ENCODE results near the gene COQ10A. TPM values are rescaled to one million over a fixed set of nuclear protein-coding genes. Genes with fewer than 3 reads are reported as not detected.
"Not testable (repeated sequence)": the region's sequence is repeated elsewhere in the genome, so short reads cannot be mapped to it uniquely, and the experiment has no call there.

The COQ10A gene
- total RNA-seq, 1 experiment from 2014 or later: 24.4 TPM

- TF ChIP-seq MXD4 (CRISPR knock-in tag; IDR thresholded peaks at IDR 0.05; ENCODE audit: borderline replicate concordance): no peak
Observed at GRCh38 chr12:56260921-56261320, 5.8 kb upstream of the COQ10A start (continued).

GRCh38 chr12:56261503-56262232 is 5.1 kb upstream of the COQ10A start:
- H3K36me3 Mint-ChIP-seq: no peaks in the 10 kb centered on the region
- 0 out of 2 replicates have a peak overlapping the region, but pooled peaks have one; percentile 5 for H3K27ac Mint-ChIP-seq
- peaks cover 18% of the 10 kb centered on the region for H3K4me1 Mint-ChIP-seq
- H3K4me3 Mint-ChIP-seq: no peak overlapping the region
- CTCF ChIA-PET: interaction anchor here (1.1 to 1.9 kb wide), 2 partner anchors 31 to 72 kb away, joined by 3 to 5 read pairs; partner anchors contain the start of gene SMARCC2
- no peaks in the 10 kb centered on the region for H3K9me3 Mint-ChIP-seq
- POLR2A ChIA-PET: no interaction called here
- 0 out of 2 replicates have a peak, but pooled peaks cover 4% of the 10 kb centered on the region for H3K27me3 Mint-ChIP-seq (ENCODE audit: low read depth)
- no peak for ATAC-seq
- no peak for DNase-seq (ENCODE audit: low spot score)
- no peak for TF ChIP-seq GRHL2 (CRISPR knock-in tag; IDR thresholded peaks at IDR 0.05; ENCODE audit: insufficient replicate concordance, severe bottlenecking)
- no peak for TF ChIP-seq CREM (CRISPR knock-in tag; IDR thresholded peaks at IDR 0.05)
- TF ChIP-seq FOXP1 (CRISPR knock-in tag; IDR thresholded peaks at IDR 0.05; ENCODE audit: borderline replicate concordance): no peak
- TF ChIP-seq CDX4 (CRISPR knock-in tag; IDR thresholded peaks at IDR 0.05; ENCODE audit: borderline replicate concordance): no peak
- no peak for TF ChIP-seq ZMAT4 (CRISPR knock-in tag; IDR thresholded peaks at IDR 0.05)
- no peak for TF ChIP-seq ATF3 (CRISPR knock-in tag; conservative IDR thresholded peaks at IDR 0.05)
- TF ChIP-seq NR2C2 (CRISPR knock-in tag; IDR thresholded peaks at IDR 0.05): no peak
- TF ChIP-seq RELA (CRISPR knock-in tag; IDR thresholded peaks at IDR 0.05; ENCODE audit: borderline replicate concordance): no peak
- no peak for TF ChIP-seq SP1 (CRISPR knock-in tag; conservative IDR thresholded peaks at IDR 0.05)
- no peak for TF ChIP-seq ZNF232 (CRISPR knock-in tag; IDR thresholded peaks at IDR 0.05)
- TF ChIP-seq ZNF121 (CRISPR knock-in tag; IDR thresholded peaks at IDR 0.05): no peak
- no peak for TF ChIP-seq IRF2 (CRISPR knock-in tag; IDR thresholded peaks at IDR 0.05; ENCODE audit: borderline replicate concordance, low read depth)
- TF ChIP-seq AR (CRISPR knock-in tag; IDR thresholded peaks at IDR 0.05): no peak
- no peak for TF ChIP-seq NR3C1 (CRISPR knock-in tag; conservative IDR thresholded peaks at IDR 0.05; ENCODE audit: low read depth)
- no peak for TF ChIP-seq GTF2I (CRISPR knock-in tag; conservative IDR thresholded peaks at IDR 0.05)
- no peak for TF ChIP-seq ZNF416 (CRISPR knock-in tag; IDR thresholded peaks at IDR 0.05)

- not testable (repeated sequence) for H3K27ac Mint-ChIP-seq; H3K4me3 Mint-ChIP-seq; H3K9me3 Mint-ChIP-seq; DNase-seq (ENCODE audit: low spot score); H3K27me3 Mint-ChIP-seq (ENCODE audit: low read depth); H3K36me3 Mint-ChIP-seq; ATAC-seq
- peaks cover 16% of the 10 kb centered on the region for H3K4me1 Mint-ChIP-seq
- CTCF ChIA-PET: interaction anchor here (0.6 to 1.4 kb wide), 2 partner anchors 41 to 322 kb away, joined by 5 read pairs; partner anchors contain the start of gene RNF41
- POLR2A ChIA-PET: interaction anchor here (0.7 kb wide), 1 partner anchor 751 kb away, joined by 3 read pairs; no protein-coding TSS in a partner anchor
Observed at GRCh38 chr12:56262955-56263354, 3.8 kb upstream of the COQ10A start.
